ENCODE measurements around the gene STX5.
"Not testable (repeated sequence)": the region's sequence is repeated elsewhere in the genome, so short reads cannot be mapped to it uniquely, and the experiment has no call there.

The STX5 gene

GRCh38 chr11:62842171-62842741, 10.4 kb upstream of the STX5 start:
- peaks cover 12% of the 10 kb centered on the region for H3K4me1 ChIP-seq (ENCODE audit: low read length)
- H3K9me2 ChIP-seq (replicated peaks; ENCODE audit: insufficient read depth, low read length), result no peaks in the 10 kb centered on the region
- peak overlapping the region; percentile 95 for H3K4me2 ChIP-seq (ENCODE audit: low read depth, low read length)
- TF ChIP-seq CTCF (IDR thresholded peaks at IDR 0.05; ENCODE audit: low read length), result no peak
- TF ChIP-seq EZH2 (optimal IDR thresholded peaks at IDR 0.05; ENCODE audit: low read depth, low read length), result no peak
- TF ChIP-seq EZH2phosphoT487 (IDR thresholded peaks at IDR 0.05; ENCODE audit: low read length), result no peak
- DNase-seq, result no peak
- H3K27ac ChIP-seq (ENCODE audit: low read length), result peak overlapping the region; percentile 92; the same call in 1 of the 2 replicates
- H3K9me3 ChIP-seq (replicated peaks; ENCODE audit: insufficient read depth, low read length), result no peaks in the 10 kb centered on the region
- no peaks in the 10 kb centered on the region for H3K27me3 ChIP-seq (replicated peaks; ENCODE audit: insufficient read depth, low read length)
- peaks cover 22% of the 10 kb centered on the region for H3K79me2 ChIP-seq (ENCODE audit: low read length)
- H3K9ac ChIP-seq (ENCODE audit: low read length), result peak overlapping the region; percentile 90
- H3K4me3 ChIP-seq (ENCODE audit: low read length), result peak overlapping the region; percentile 71
- H3F3A ChIP-seq (ENCODE audit: insufficient read depth, low read length), result peaks cover 22% of the 10 kb centered on the region
- H2AFZ ChIP-seq (ENCODE audit: low read length), result peak overlapping the region; percentile 97
- no peaks in the 10 kb centered on the region for H3K36me3 ChIP-seq (replicated peaks; ENCODE audit: insufficient read depth, low read length)
- H4K20me1 ChIP-seq (ENCODE audit: insufficient read depth, low read length), result no peaks in the 10 kb centered on the region

- Histone ChIP-seq H3K9me2 (replicated peaks; ENCODE audit: insufficient read depth, low read length) (no peaks in the 10 kb centered on the region), H3K79me2 (ENCODE audit: low read length) (peaks cover 29% of the 10 kb centered on the region), H3K27me3 (replicated peaks; ENCODE audit: insufficient read depth, low read length) (no peaks in the 10 kb centered on the region), H3K4me1 (ENCODE audit: low read length) (peaks cover 12% of the 10 kb centered on the region), H3K4me2 (ENCODE audit: low read depth, low read length) (peak overlapping the region; percentile 95), H3K4me3 (ENCODE audit: low read length) (peak overlapping the region; percentile 71), H3K9ac (ENCODE audit: low read length) (peak overlapping the region; percentile 93), H4K20me1 (ENCODE audit: insufficient read depth, low read length) (no peaks in the 10 kb centered on the region), H3K9me3 (replicated peaks; ENCODE audit: insufficient read depth, low read length) (no peaks in the 10 kb centered on the region), H3K36me3 (replicated peaks; ENCODE audit: insufficient read depth, low read length) (no peaks in the 10 kb centered on the region), H3F3A (ENCODE audit: insufficient read depth, low read length) (peaks cover 22% of the 10 kb centered on the region), H3K27ac (ENCODE audit: low read length) (peak overlapping the region; percentile 92; the same call in 1 of the 2 replicates), H2AFZ (ENCODE audit: low read length) (peak overlapping the region; percentile 97)
- TF ChIP-seq EZH2phosphoT487 (IDR thresholded peaks at IDR 0.05; ENCODE audit: low read length) (no peak), EZH2 (optimal IDR thresholded peaks at IDR 0.05; ENCODE audit: low read depth, low read length) (no peak), CTCF (IDR thresholded peaks at IDR 0.05; ENCODE audit: low read length) (no peak)
- DNase-seq, result peak; percentile 96
These were observed 9.7 kb upstream of the STX5 start for GRCh38 chr11:62841361-62842170.

GRCh38 chr11:62840721-62841360, 9.0 kb upstream of the STX5 start:
- peaks cover 36% of the 10 kb centered on the region for H3K79me2 ChIP-seq (ENCODE audit: low read length)
- H3K4me2 ChIP-seq (ENCODE audit: low read depth, low read length), result peak overlapping the region; percentile 83
- peak overlapping the region; percentile 93 for H3K9ac ChIP-seq (ENCODE audit: low read length)
- H3K9me3 ChIP-seq (replicated peaks; ENCODE audit: insufficient read depth, low read length); H3K9me2 ChIP-seq (replicated peaks; ENCODE audit: insufficient read depth, low read length); H3K36me3 ChIP-seq (replicated peaks; ENCODE audit: insufficient read depth, low read length); H3K27me3 ChIP-seq (replicated peaks; ENCODE audit: insufficient read depth, low read length); H4K20me1 ChIP-seq (ENCODE audit: insufficient read depth, low read length): not testable (repeated sequence)
- 0 out of 2 replicates have a peak overlapping the region, but pooled peaks have one; percentile 30 for H2AFZ ChIP-seq (ENCODE audit: low read length)
- DNase-seq, result peak; percentile 72
- peaks cover 12% of the 10 kb centered on the region for H3K4me1 ChIP-seq (ENCODE audit: low read length)
- peaks cover 22% of the 10 kb centered on the region for H3F3A ChIP-seq (ENCODE audit: insufficient read depth, low read length)
- H3K27ac ChIP-seq (ENCODE audit: low read length), result peak overlapping the region; percentile 92
- peak overlapping the region; percentile 96 for H3K4me3 ChIP-seq (ENCODE audit: low read length)

Measured in MM.1S (cell line).